GM23248 (cell line): ENCODE data around the gene CYLC1. TPM values are rescaled to one million over a fixed set of nuclear protein-coding genes. Genes with fewer than 3 reads are reported as not detected.

Experiments used
- DNase-seq: peaks from one replicate; pipeline ENCODE4 v3.0.0-alpha.2; 2015
- H2AFZ ChIP-seq: fragments of 200-600 bp; sonication (generic); 2 replicates; pipeline ENCODE4 v1.6.1; 2016; ENCODE audit warnings: antibody characterized with exemption
- H3F3A ChIP-seq: fragments of 200-600 bp; sonication (generic); 2 replicates; pipeline ENCODE4 v1.6.1; 2016; ENCODE audit warnings: mild to moderate bottlenecking, antibody characterized with exemption, mixed run types; ENCODE audit not compliant: insufficient read depth
- H3K27ac ChIP-seq: fragments of 200-600 bp; sonication (generic); 2 replicates; pipeline ENCODE4 v1.5.1; 2016; ENCODE audit warnings: mild to moderate bottlenecking
- H3K27me3 ChIP-seq: fragments of 200-600 bp; sonication (generic); replicated peaks from 2 replicates; pipeline ENCODE4 v1.6.1; 2016; ENCODE audit warnings: mild to moderate bottlenecking; ENCODE audit not compliant: insufficient read depth
- H3K36me3 ChIP-seq: fragments of 200-600 bp; sonication (generic); 2 replicates; pipeline ENCODE4 v1.6.1; 2016; ENCODE audit warnings: low read depth, mild to moderate bottlenecking
- H3K4me1 ChIP-seq: fragments of 200-600 bp; sonication (generic); 2 replicates; pipeline ENCODE4 v1.6.1; 2016; ENCODE audit warnings: mild to moderate bottlenecking; ENCODE audit not compliant: insufficient read depth
- H3K4me2 ChIP-seq: fragments of 200-600 bp; sonication (generic); one replicate; pipeline ENCODE4 v1.6.1; 2016; ENCODE audit warnings: mild to moderate bottlenecking; ENCODE audit not compliant: unreplicated experiment
- H3K4me3 ChIP-seq: fragments of 200-600 bp; sonication (generic); 2 replicates; pipeline ENCODE4 v1.5.1; 2016; ENCODE audit warnings: mild to moderate bottlenecking
- H3K79me2 ChIP-seq: fragments of 200-600 bp; sonication (generic); 2 replicates; pipeline ENCODE4 v1.6.1; 2016; ENCODE audit warnings: mild to moderate bottlenecking; ENCODE audit not compliant: insufficient read depth
- H3K9ac ChIP-seq: fragments of 200-600 bp; sonication (generic); 2 replicates; pipeline ENCODE4 v1.6.1; 2016; ENCODE audit warnings: mild to moderate bottlenecking
- H3K9me2 ChIP-seq: fragments of 200-600 bp; sonication (generic); 2 replicates; pipeline ENCODE4 v1.6.1; 2016; ENCODE audit warnings: mixed run types, mild to moderate bottlenecking, moderate library complexity; ENCODE audit not compliant: insufficient read depth
- H3K9me3 ChIP-seq: fragments of 200-600 bp; sonication (generic); one replicate; pipeline ENCODE4 v1.6.1; 2017; ENCODE audit warnings: low read depth
- H4K20me1 ChIP-seq: fragments of 200-600 bp; sonication (generic); 2 replicates; pipeline ENCODE4 v1.6.0; 2016; ENCODE audit not compliant: insufficient read depth
- EZH2 ChIP-seq: fragments of 200-600 bp; sonication (generic); IDR thresholded peaks from 2 replicates; pipeline ENCODE4 v1.6.1; 2018; ENCODE audit warnings: antibody characterized with exemption, mild to moderate bottlenecking; ENCODE audit not compliant: insufficient read depth, poor library complexity, severe bottlenecking
- EZH2phosphoT487 ChIP-seq: fragments of 200-600 bp; sonication (generic); IDR thresholded peaks from 2 replicates; pipeline ENCODE4 v1.6.1; 2018; ENCODE audit warnings: antibody characterized with exemption, moderate library complexity, mild to moderate bottlenecking, low read depth; ENCODE audit not compliant: insufficient read depth
- WGBS, 2 experiments: methylation state at CpG; one replicate each; pipeline ENCODE4 v1.1.6; 2015 to 2017; ENCODE audit warnings: low lambda C conversion rate in 2 of 2, low coverage in 1 of 2; ENCODE audit errors: missing lambda C conversion rate in 2 of 2; 5-methylcytosine and 5-hydroxymethylcytosine counted together
- in situ Hi-C: fragments of 300-500 bp; cut with MboI; formaldehyde crosslinking; loops from 2 replicates; pipeline ENCODE4 v1.15.0; 2020
- polyA plus RNA-seq: library from polyadenylated mRNA; unstranded; fragments of >200 nt; fragmentation: Nextera tagmentation; extraction: Ambion mirVana; gene quantifications from 2 replicates; pipeline ENCODE4 v1.2.1, GENCODE V29; 2016
- total RNA-seq: library from RNA; depleted of rRNA; stranded (reverse); fragments of >200 nt; shearing (Covaris generic); gene quantifications from 2 replicates; pipeline ENCODE4 v1.2.3, GENCODE V29; 2014

CYLC1 gene
- total and polyA plus RNA-seq, 2 experiments from 2014 or later, result not detected

DNA sequence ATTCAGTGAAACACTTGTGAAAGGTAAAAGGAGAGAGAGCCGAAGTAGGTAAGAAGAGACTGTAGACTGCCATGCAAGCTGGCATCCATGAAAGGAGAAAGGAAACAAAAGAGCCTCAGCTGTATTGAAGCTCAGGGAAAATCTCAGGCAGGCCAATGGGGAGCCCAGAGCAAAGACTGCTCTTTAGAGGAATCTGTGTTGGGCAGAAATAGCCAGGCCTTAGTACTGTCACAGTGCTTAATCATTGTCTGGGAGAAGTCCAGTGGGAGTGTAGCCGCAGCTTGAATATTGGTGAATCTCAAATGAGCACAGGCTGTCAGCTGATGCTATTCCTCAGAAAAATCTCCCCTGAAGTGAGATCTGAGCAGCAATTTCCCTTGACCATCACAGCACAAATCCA is 27.6 kb downstream of the CYLC1 start:
- no peak for TF ChIP-seq EZH2phosphoT487
- no peak for TF ChIP-seq EZH2
- Histone ChIP-seq H2AFZ (no peak overlapping the region), H4K20me1 (no peaks in the 10 kb centered on the region), H3K27ac (no peak overlapping the region), H3K9ac (no peak overlapping the region), H3K36me3 (no peaks in the 10 kb centered on the region), H3K4me2 (no peak overlapping the region), H3K4me1 (no peaks in the 10 kb centered on the region), H3K9me2 (no peaks in the 10 kb centered on the region), H3K9me3 (no peaks in the 10 kb centered on the region), H3K79me2 (no peaks in the 10 kb centered on the region), H3K4me3 (no peak overlapping the region), H3K27me3 (no peaks in the 10 kb centered on the region), H3F3A (no peaks in the 10 kb centered on the region)
- WGBS, 2 experiments, result 41 to 46% methylated on average over 2 of the region's 2 CpGs
- in situ Hi-C loops, result no loop called here
- DNase-seq, result no peak

DNA sequence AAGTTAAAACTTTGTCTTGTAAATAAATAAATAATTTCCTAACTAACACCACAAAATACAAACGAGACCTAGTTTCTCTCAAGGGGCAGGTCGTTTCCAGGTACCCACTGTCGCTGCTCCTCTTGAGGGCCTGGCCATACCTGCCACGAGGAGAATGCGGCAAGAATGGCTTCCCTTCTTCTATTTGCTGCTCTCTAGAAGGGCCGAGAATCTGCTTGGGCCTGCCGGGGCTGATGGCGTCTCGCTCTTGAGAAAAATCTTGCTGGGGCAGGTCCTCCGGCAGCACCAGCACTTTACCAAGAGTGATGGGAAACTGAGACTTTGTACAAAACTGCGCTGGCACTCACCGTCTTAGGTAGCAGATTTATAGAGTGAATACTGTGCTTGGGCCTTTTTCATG is 31.5 kb downstream of the CYLC1 start:
- no peak overlapping the region for H3K27ac ChIP-seq
- H4K20me1 ChIP-seq, result no peaks in the 10 kb centered on the region
- H3K79me2 ChIP-seq, result no peaks in the 10 kb centered on the region
- 35 to 43% methylated on average over 10 to 12 of the region's 12 CpGs for WGBS, 2 experiments
- no peaks in the 10 kb centered on the region for H3K9me3 ChIP-seq
- in situ Hi-C loops, result no loop called here
- no peaks in the 10 kb centered on the region for H3K27me3 ChIP-seq
- H3K4me3 ChIP-seq, result no peak overlapping the region
- no peak overlapping the region for H3K9ac ChIP-seq
- no peak for TF ChIP-seq EZH2
- no peak for TF ChIP-seq EZH2phosphoT487
- no peaks in the 10 kb centered on the region for H3K9me2 ChIP-seq
- H3K36me3 ChIP-seq, result no peaks in the 10 kb centered on the region
- no peaks in the 10 kb centered on the region for H3K4me1 ChIP-seq
- no peak overlapping the region for H2AFZ ChIP-seq
- DNase-seq, result no peak
- no peak overlapping the region for H3K4me2 ChIP-seq
- H3F3A ChIP-seq, result no peaks in the 10 kb centered on the region

DNA sequence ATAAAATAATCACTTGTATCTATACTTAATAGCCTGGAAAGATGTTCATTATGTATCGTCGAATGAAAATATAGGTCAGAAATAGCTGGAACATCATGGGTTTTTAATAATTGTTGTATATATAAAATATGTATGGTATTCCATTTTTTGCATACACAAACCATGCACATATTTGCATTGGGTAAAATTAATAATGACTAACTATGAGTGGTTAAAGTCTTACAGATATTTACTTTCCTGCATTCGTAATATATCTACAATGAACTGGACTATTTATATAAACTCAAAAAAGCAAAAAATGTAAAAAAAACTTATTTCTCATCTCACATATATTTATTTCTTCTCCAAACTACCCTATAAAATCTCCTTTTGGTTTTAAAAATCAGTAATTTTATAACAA is 46.0 kb downstream of the CYLC1 start:
- Histone ChIP-seq H3K79me2 (no peaks in the 10 kb centered on the region), H3K27ac (no peak overlapping the region), H3K4me3 (no peak overlapping the region), H4K20me1 (no peaks in the 10 kb centered on the region), H3K4me2 (no peak overlapping the region), H3K4me1 (no peaks in the 10 kb centered on the region), H3K9ac (no peak overlapping the region), H3K9me2 (no peaks in the 10 kb centered on the region), H3F3A (no peaks in the 10 kb centered on the region), H3K27me3 (no peaks in the 10 kb centered on the region), H3K36me3 (no peaks in the 10 kb centered on the region), H3K9me3 (no peaks in the 10 kb centered on the region), H2AFZ (no peak overlapping the region)
- WGBS, 2 experiments, result 47 to 48% methylated on average over 3 of the region's 3 CpGs
- in situ Hi-C loops, result no loop called here
- DNase-seq, result no peak
- TF ChIP-seq EZH2 (no peak), EZH2phosphoT487 (no peak)

DNA sequence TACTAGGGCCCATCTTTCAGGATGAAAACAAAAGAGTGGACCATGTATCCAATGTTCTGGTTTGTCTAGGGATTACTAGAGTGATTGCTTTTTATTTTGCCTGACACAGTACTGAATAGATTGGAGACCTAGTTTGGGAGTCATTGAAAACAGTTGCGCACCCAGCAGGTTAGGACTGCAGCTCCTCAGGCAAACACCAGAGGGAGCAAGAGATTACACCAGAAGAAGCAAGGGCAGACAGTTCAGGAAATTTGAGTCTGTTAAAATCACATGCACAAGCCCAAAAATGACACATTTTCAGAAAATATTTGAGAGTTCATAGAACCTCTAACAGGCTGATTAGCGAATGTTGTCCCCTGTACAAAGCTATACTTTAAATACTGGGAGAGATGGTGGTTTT is 55.6 kb downstream of the CYLC1 start:
- Histone ChIP-seq H3K4me1 (no peaks in the 10 kb centered on the region), H2AFZ (no peak overlapping the region), H3K9me2 (no peaks in the 10 kb centered on the region), H3K9me3 (no peaks in the 10 kb centered on the region), H3K36me3 (no peaks in the 10 kb centered on the region), H3K9ac (no peak overlapping the region), H3K27ac (no peak overlapping the region), H4K20me1 (no peaks in the 10 kb centered on the region), H3K79me2 (no peaks in the 10 kb centered on the region), H3K4me3 (no peak overlapping the region), H3K27me3 (no peaks in the 10 kb centered on the region), H3F3A (no peaks in the 10 kb centered on the region), H3K4me2 (no peak overlapping the region)
- 41 to 53% methylated on average over 2 of the region's 2 CpGs for WGBS, 2 experiments
- TF ChIP-seq EZH2 (no peak), EZH2phosphoT487 (no peak)
- DNase-seq, result peak; percentile 43
- in situ Hi-C loops, result no loop called here

DNA sequence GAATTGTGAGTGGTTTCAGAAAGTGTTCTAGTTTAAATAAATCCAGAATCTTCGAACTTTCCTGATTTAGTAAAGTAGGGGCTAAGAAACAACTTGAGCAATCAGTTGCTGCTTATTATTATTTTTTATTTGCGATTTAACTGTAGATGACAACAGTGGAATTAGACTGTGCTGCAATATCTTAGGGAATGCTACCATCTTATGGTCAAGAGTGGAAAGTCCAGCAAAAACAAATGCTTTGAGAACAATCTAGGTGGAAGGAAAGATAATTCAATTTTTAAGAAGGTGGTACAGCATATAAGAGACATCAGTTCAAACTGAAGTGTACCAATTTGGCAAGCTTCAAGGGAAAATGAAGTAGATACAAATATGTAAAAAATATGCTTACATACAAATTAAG is 73.3 kb downstream of the CYLC1 start:
- Histone ChIP-seq H3K4me3 (no peak overlapping the region), H4K20me1 (no peaks in the 10 kb centered on the region), H3K9ac (no peak overlapping the region), H3K4me2 (no peak overlapping the region), H3K79me2 (no peaks in the 10 kb centered on the region), H3K36me3 (no peaks in the 10 kb centered on the region), H3F3A (no peaks in the 10 kb centered on the region), H2AFZ (no peak overlapping the region), H3K27me3 (no peaks in the 10 kb centered on the region), H3K9me2 (no peaks in the 10 kb centered on the region), H3K4me1 (no peaks in the 10 kb centered on the region), H3K27ac (no peak overlapping the region), H3K9me3 (no peaks in the 10 kb centered on the region)
- peak; percentile 0 for DNase-seq
- WGBS, 2 experiments, result 17 to 21% methylated on average over 2 of the region's 2 CpGs
- TF ChIP-seq EZH2phosphoT487 (no peak), EZH2 (no peak)
- in situ Hi-C loops, result no loop called here
